Panc1 (cell line): ENCODE measurements around the gene PRAMEF6. TPM values are rescaled to one million over a fixed set of nuclear protein-coding genes. Genes with fewer than 3 reads are reported as not detected.
A peak's percentile ranks its signal among the peaks of the same experiment; 100 is the strongest.
"Not testable (repeated sequence)": the region's sequence is repeated elsewhere in the genome, so short reads cannot be mapped to it uniquely, and the experiment has no call there.

ENCODE experiments used
- ATAC-seq: fragments of 200-7000 bp; cut with Tn5 transposase; 2 replicates; pipeline ENCODE4 v1.9.1; 2020; ENCODE audit warnings: mild to moderate bottlenecking, moderate library complexity
- Bru-seq: library from RNA; stranded (reverse); fragments of 400-500 nt; gene quantifications from one replicate; lab custom pipeline; 2021; lab: Mats Ljungman, UMichigan
- BruChase-seq, 2 experiments: library from RNA; stranded (reverse); fragments of 400-500 nt; gene quantifications; one replicate each; lab custom pipeline; 2021; lab: Mats Ljungman, UMichigan
- BruUV-seq: library from RNA; stranded (reverse); fragments of 400-500 nt; replicated peaks from 2 replicates; lab custom pipeline; 2021; lab: Mats Ljungman, UMichigan
- CTCF ChIA-PET: fragments of 300-600 bp; sonication (Branson Sonifier 250); formaldehyde crosslinking; loops from one replicate; lab custom pipeline; 2022; ENCODE audit warnings: antibody characterized with exemption; lab: Charles Lee
- POLR2A ChIA-PET: fragments of 300-600 bp; sonication (Branson Sonifier 250); formaldehyde crosslinking; loops from one replicate; lab custom pipeline; 2022; ENCODE audit warnings: antibody characterized with exemption; lab: Charles Lee
- DNase-seq: peaks from one replicate; pipeline ENCODE4 v3.0.0-alpha.2; 2010; ENCODE audit warnings: low read depth, low spot score
- H3K27ac ChIP-seq: 2 replicates; pipeline ENCODE4 v1.5.1; 2011; ENCODE audit warnings: mild to moderate bottlenecking, low read length, inconsistent platforms
- H3K27me3 ChIP-seq: fragments of 200-500 bp; sonication (Bioruptor generic); 2 replicates; pipeline ENCODE4 v1.6.0; 2014; ENCODE audit warnings: low read length, inconsistent platforms; ENCODE audit not compliant: control insufficient read depth, insufficient read depth
- H3K36me3 ChIP-seq: fragments of 200-500 bp; sonication (Bioruptor generic); 2 replicates; pipeline ENCODE4 v1.5.1; 2014; ENCODE audit warnings: inconsistent platforms, mild to moderate bottlenecking, low read length, moderate library complexity; ENCODE audit not compliant: control insufficient read depth, insufficient read depth
- H3K4me1 ChIP-seq: 2 replicates; pipeline ENCODE4 v1.5.1; 2011; ENCODE audit warnings: inconsistent platforms, mild to moderate bottlenecking, low read length, moderate library complexity; ENCODE audit not compliant: control insufficient read depth, insufficient read depth
- H3K4me3 ChIP-seq, 2 experiments: 2 replicates each; pipeline ENCODE4 v1.5.1; 2011 to 2012; ENCODE audit warnings: low read depth in 2 of 2, low read length in 2 of 2, mild to moderate bottlenecking in 2 of 2, inconsistent platforms in 1 of 2, moderate library complexity in 1 of 2
- H3K9me3 ChIP-seq: fragments of 200-500 bp; sonication (Bioruptor generic); 2 replicates; pipeline ENCODE4 v1.5.1; 2014; ENCODE audit warnings: low read depth, mild to moderate bottlenecking, inconsistent platforms, low read length, moderate library complexity; ENCODE audit not compliant: control insufficient read depth, insufficient read depth
- in situ Hi-C: cut with HindIII; loops from 2 replicates; pipeline ENCODE4 v1.10.0; 2016; ENCODE audit warnings: low sequenced_read_pairs, low pct_unique_long_range_greater_than_20kb
- intact Hi-C: fragments of 100-400 bp; cut with micrococcal nuclease; formaldehyde crosslinking; loops from one replicate; pipeline ENCODE4 v1.10.0; 2022; ENCODE audit not compliant: unreplicated experiment
- long read RNA-seq: library from polyadenylated mRNA; unstranded; transcript quantifications from one replicate; pipeline ENCODE4 v2.0.0, GENCODE V29; 2021; ENCODE audit not compliant: unreplicated experiment
- polyA plus RNA-seq: library from polyadenylated mRNA; unstranded; fragments of >200 nt; gene quantifications from one replicate; pipeline ENCODE4 v1.2.1, GENCODE V29; 2012; ENCODE audit warnings: missing spikeins; ENCODE audit not compliant: insufficient read length
- total RNA-seq: library from RNA; stranded (reverse); gene quantifications from one replicate; pipeline ENCODE4 v1.2.1, GENCODE V29; 2021; ENCODE audit not compliant: unreplicated experiment
- TF ChIP-seq, protein P1 (sequence below): fragments of 450-650 bp; IDR thresholded peaks from 2 replicates; pipeline ENCODE4 v1.5.1; 2017; ENCODE audit warnings: mild to moderate bottlenecking

The PRAMEF6 gene
- total RNA-seq (not detected), Bru-seq, nascent RNA (not detected), BruChase-seq, experiment 1, labeled RNA remaining after a 2-hour chase (not detected), BruChase-seq, experiment 2, labeled RNA remaining after a 6-hour chase (not detected)
- polyA plus RNA-seq: not detected
- long read RNA-seq: 0 reads

DNA sequence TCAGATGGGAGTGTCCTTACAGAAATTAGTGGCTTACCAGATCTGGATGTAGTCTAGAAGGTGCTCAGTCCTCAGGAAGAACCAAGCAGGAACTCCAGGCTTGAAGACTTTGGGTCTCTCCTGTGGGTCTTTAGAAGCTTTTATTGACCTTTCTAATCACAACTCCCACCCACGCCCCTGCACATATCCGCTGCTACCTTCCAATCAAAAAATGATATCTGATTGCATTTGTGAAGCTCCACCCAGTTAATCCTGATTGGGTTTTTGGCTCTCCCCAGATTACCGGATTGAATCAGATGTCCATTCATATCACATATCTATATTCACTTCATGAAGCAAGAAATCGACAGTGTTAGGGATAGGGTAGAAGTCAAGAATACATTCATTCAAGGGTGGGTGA, at the start of gene PRAMEF6:
Gene PRAMEF6 (minus strand): TSS at position 101 of the 400 bp plus-strand sequence. CDS start 5,062 bp downstream, outside the sequence.
- intact Hi-C loops, H3K4me3 ChIP-seq, H3K27ac ChIP-seq, ATAC-seq, H3K4me1 ChIP-seq, in situ Hi-C loops, H3K9me3 ChIP-seq, H3K27me3 ChIP-seq, POLR2A ChIA-PET, DNase-seq, H3K36me3 ChIP-seq, CTCF ChIA-PET, BruUV-seq: not testable (repeated sequence)

GRCh38 chr1:12924368-12924767, 23.0 kb downstream of the PRAMEF6 start:
- H3K4me3 ChIP-seq, CTCF ChIA-PET, POLR2A ChIA-PET, DNase-seq, in situ Hi-C loops, BruUV-seq, H3K4me1 ChIP-seq, H3K27me3 ChIP-seq, H3K36me3 ChIP-seq, H3K27ac ChIP-seq, intact Hi-C loops, H3K9me3 ChIP-seq: not testable (repeated sequence)
- ATAC-seq: peak; percentile 69; the same call in 1 of the 2 replicates

DNA sequence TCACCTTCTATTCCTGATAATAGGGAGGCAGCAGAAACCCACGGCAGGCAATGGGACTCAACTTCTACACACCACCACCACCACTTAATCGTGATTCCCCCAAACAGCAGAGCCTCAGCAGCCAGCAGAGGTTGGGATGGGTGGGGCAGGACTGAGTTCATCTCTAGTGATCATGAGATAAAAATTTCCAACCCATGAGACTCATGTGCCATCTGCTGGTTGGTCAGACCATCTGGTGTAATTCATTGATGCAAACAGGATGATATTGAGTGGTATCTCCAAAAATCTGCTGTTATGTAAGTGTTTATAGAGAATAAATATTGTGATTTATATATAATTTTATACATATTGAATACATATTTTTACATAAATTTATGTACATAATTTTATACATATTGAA, 25.6 kb downstream of the PRAMEF6 start:
- H3K9me3 ChIP-seq, DNase-seq, BruUV-seq, H3K4me3 ChIP-seq, POLR2A ChIA-PET, H3K27me3 ChIP-seq, H3K36me3 ChIP-seq, H3K4me1 ChIP-seq, in situ Hi-C loops, intact Hi-C loops, CTCF ChIA-PET, ATAC-seq, H3K27ac ChIP-seq: not testable (repeated sequence)
- TF ChIP-seq, protein P1, sequence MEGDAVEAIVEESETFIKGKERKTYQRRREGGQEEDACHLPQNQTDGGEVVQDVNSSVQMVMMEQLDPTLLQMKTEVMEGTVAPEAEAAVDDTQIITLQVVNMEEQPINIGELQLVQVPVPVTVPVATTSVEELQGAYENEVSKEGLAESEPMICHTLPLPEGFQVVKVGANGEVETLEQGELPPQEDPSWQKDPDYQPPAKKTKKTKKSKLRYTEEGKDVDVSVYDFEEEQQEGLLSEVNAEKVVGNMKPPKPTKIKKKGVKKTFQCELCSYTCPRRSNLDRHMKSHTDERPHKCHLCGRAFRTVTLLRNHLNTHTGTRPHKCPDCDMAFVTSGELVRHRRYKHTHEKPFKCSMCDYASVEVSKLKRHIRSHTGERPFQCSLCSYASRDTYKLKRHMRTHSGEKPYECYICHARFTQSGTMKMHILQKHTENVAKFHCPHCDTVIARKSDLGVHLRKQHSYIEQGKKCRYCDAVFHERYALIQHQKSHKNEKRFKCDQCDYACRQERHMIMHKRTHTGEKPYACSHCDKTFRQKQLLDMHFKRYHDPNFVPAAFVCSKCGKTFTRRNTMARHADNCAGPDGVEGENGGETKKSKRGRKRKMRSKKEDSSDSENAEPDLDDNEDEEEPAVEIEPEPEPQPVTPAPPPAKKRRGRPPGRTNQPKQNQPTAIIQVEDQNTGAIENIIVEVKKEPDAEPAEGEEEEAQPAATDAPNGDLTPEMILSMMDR: peak; percentile 7; the same call in 1 of the 2 replicates

DNA sequence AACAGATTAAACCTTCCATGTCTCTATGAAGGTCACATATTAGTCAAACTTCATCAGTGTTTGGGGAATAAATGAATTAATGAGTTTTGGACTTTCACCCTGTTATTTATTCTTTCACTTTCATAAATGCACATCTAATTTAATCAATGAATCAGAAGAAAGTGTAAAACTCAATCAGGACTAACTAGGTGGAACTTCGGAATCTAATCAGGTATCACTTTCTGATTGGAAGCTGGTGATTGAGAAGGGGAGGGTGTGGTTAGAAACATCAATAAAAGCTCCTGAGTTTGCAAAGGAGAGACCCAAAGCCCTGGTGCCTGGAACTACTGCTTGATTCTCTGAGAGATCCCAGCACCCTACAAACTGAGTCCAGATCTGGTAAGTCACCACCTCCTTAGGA, 31.1 kb downstream of the PRAMEF6 start, which contains the start of gene PRAMEF7:
Gene PRAMEF7 (plus strand): TSS at position 301 of the 400 bp plus-strand sequence. CDS start 1,083 bp downstream, outside the sequence.
- H3K4me1 ChIP-seq, DNase-seq, BruUV-seq, H3K36me3 ChIP-seq, CTCF ChIA-PET, H3K27ac ChIP-seq, in situ Hi-C loops, ATAC-seq, H3K27me3 ChIP-seq, POLR2A ChIA-PET, H3K4me3 ChIP-seq, intact Hi-C loops, H3K9me3 ChIP-seq: not testable (repeated sequence)

DNA sequence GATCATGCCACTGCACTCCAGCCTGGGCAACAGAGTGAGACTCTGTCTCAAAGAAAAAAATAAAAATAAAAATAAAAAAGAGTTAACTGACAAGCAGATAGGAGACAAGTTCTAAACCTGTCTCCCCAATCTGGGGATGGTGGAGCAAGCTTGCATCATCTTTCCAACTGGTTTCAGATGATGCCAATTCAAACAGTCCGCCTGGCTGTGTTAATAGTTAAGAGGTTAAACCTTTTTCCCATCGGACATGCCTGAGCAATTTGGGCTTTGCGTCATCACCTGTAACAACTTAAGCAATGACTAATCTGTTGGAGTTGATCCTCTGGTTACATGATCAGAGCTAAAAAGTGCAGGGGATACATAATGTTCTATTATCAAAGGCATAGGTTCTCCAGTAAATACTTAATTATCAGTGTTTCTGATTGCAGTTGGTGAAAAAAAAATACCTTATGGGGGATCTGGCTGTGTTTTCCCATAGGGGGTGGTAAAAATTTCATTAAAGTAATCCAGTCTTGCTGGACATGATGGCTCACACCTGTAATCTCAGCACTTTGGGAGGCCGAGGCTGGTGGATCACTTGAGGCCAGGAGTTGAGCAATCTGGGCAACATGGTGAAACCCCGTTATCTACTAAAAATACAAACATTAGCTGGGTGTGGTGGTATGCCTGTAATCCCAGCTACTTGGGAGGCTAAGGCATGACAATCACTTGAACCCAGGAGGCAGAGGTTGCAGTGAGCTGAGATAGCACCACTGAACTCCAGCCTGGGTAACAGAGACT, 43.4 kb downstream of the PRAMEF6 start:
- intact Hi-C loops, ATAC-seq, H3K27ac ChIP-seq, DNase-seq, in situ Hi-C loops, H3K36me3 ChIP-seq, H3K4me1 ChIP-seq, BruUV-seq, H3K27me3 ChIP-seq, H3K4me3 ChIP-seq, CTCF ChIA-PET, POLR2A ChIA-PET, H3K9me3 ChIP-seq: not testable (repeated sequence)

GRCh38 chr1:12899186-12899585, 48.2 kb downstream of the PRAMEF6 start:
- H3K27ac ChIP-seq, H3K9me3 ChIP-seq, H3K36me3 ChIP-seq, H3K4me3 ChIP-seq, DNase-seq, CTCF ChIA-PET, ATAC-seq, BruUV-seq, POLR2A ChIA-PET, H3K27me3 ChIP-seq, in situ Hi-C loops, intact Hi-C loops, H3K4me1 ChIP-seq: not testable (repeated sequence)
